ENCODE results near the gene PEX14. TPM values are rescaled to one million over a fixed set of nuclear protein-coding genes. Genes with fewer than 3 reads are reported as not detected.

Gene PEX14
- total and polyA plus RNA-seq, 11 donors: 14.9 to 28.7 (median 20.4) TPM

- H3K36me3 ChIP-seq: no peaks in the 10 kb centered on the region
- H3K9me3 ChIP-seq: no peaks in the 10 kb centered on the region
- no peak for TF ChIP-seq CTCF (IDR thresholded peaks at IDR 0.05)
- TF ChIP-seq POLR2A (IDR thresholded peaks at IDR 0.05): no peak
- no peak overlapping the region for H3K4me3 ChIP-seq
- ATAC-seq: no peak
- intact Hi-C loops (cut with DNase I): no loop called here
- peaks cover 0 to 31% (median 0%) of the 10 kb centered on the region in 12 donors for H3K4me1 ChIP-seq
- no peaks in the 10 kb centered on the region for H3K27me3 ChIP-seq
- H3K27ac ChIP-seq: peak overlapping the region in 1 of 12 donors; percentile 49
- 64 to 72% (median 66%) methylated on average over 5 of the region's 5 CpGs for WGBS, 4 donors
- no peak for DNase-seq
These were observed 117.6 kb downstream of the PEX14 start for GRCh38 chr1:10592373-10592772.

- no peak overlapping the region for H3K4me3 ChIP-seq
- peaks cover 0 to 31% (median 0%) of the 10 kb centered on the region in 12 donors for H3K4me1 ChIP-seq
- H3K9me3 ChIP-seq: no peaks in the 10 kb centered on the region
- no peak overlapping the region for H3K27ac ChIP-seq
- DNase-seq (no peak), ATAC-seq (no peak)
- H3K36me3 ChIP-seq: no peaks in the 10 kb centered on the region
- no peak for TF ChIP-seq POLR2A (IDR thresholded peaks at IDR 0.05)
- TF ChIP-seq CTCF (IDR thresholded peaks at IDR 0.05): no peak
- WGBS, 4 donors: 86 to 92% (median 90%) methylated on average over 11 of the region's 11 CpGs
- intact Hi-C loops (cut with DNase I): no loop called here
- no peaks in the 10 kb centered on the region for H3K27me3 ChIP-seq
These were observed 119.0 kb downstream of the PEX14 start for GRCh38 chr1:10593750-10594149.

GRCh38 chr1:10594595-10595223, 120.0 kb downstream of the PEX14 start:
- peak in 1 of 5 donors; percentile 40 for DNase-seq
- Histone ChIP-seq H3K9me3 (no peaks in the 10 kb centered on the region), H3K27me3 (no peaks in the 10 kb centered on the region), H3K36me3 (peaks cover 0 to 9% (median 4%) of the 10 kb centered on the region in 9 donors), H3K27ac (peak overlapping the region in 1 of 12 donors; percentile 39), H3K4me1 (peaks cover 0 to 31% (median 0%) of the 10 kb centered on the region in 12 donors), H3K4me3 (no peak overlapping the region)
- intact Hi-C loops (cut with DNase I): no loop called here
- 56 to 62% (median 59%) methylated on average over 9 of the region's 9 CpGs for WGBS, 4 donors
- ATAC-seq: peak; percentile 50 to 68 (median 56)
- TF ChIP-seq CTCF (IDR thresholded peaks at IDR 0.05) (no peak), POLR2A (IDR thresholded peaks at IDR 0.05) (no peak)

DNA sequence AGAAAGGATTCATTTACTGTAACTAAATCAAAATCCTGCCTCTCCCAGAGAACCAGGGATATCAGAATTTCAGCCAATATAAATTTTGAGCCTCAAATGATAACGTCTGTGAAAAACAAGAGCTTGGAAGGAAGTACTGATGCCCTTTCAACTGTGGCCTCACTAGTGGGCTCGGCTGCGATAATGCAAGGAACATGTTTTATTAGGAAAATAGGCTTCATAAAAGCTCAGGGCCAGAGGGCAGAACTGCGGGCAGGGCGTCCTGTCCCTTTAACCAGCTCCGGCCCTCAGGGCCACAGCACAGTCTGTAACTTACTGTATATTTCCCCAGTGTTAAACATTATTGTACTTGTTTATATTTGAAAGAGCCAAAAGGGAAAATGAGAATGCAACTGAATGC, 122.0 kb downstream of the PEX14 start:
- no peaks in the 10 kb centered on the region for H3K9me3 ChIP-seq
- H3K4me1 ChIP-seq: peaks cover 0 to 29% (median 0%) of the 10 kb centered on the region in 12 donors
- no peak overlapping the region for H3K4me3 ChIP-seq
- H3K27ac ChIP-seq: no peak overlapping the region
- H3K36me3 ChIP-seq: peaks cover 0 to 18% (median 11%) of the 10 kb centered on the region in 9 donors
- TF ChIP-seq CTCF (IDR thresholded peaks at IDR 0.05) (no peak), POLR2A (IDR thresholded peaks at IDR 0.05) (no peak)
- 72 to 85% (median 78%) methylated on average over 6 of the region's 6 CpGs for WGBS, 4 donors
- no peak for ATAC-seq
- intact Hi-C loops (cut with DNase I): no loop called here
- no peak for DNase-seq
- no peaks in the 10 kb centered on the region for H3K27me3 ChIP-seq

Measured in heart left ventricle (tissue), 16 donors.